DLD1 (cell line): ENCODE data around the gene MICALL1.

ENCODE experiments used
- in situ Hi-C: cut with HindIII; loops from 2 replicates; pipeline ENCODE4 v1.10.0; 2017; ENCODE audit warnings: low sequenced_read_pairs

MICALL1 gene, protein sequence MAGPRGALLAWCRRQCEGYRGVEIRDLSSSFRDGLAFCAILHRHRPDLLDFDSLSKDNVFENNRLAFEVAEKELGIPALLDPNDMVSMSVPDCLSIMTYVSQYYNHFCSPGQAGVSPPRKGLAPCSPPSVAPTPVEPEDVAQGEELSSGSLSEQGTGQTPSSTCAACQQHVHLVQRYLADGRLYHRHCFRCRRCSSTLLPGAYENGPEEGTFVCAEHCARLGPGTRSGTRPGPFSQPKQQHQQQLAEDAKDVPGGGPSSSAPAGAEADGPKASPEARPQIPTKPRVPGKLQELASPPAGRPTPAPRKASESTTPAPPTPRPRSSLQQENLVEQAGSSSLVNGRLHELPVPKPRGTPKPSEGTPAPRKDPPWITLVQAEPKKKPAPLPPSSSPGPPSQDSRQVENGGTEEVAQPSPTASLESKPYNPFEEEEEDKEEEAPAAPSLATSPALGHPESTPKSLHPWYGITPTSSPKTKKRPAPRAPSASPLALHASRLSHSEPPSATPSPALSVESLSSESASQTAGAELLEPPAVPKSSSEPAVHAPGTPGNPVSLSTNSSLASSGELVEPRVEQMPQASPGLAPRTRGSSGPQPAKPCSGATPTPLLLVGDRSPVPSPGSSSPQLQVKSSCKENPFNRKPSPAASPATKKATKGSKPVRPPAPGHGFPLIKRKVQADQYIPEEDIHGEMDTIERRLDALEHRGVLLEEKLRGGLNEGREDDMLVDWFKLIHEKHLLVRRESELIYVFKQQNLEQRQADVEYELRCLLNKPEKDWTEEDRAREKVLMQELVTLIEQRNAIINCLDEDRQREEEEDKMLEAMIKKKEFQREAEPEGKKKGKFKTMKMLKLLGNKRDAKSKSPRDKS

DNA sequence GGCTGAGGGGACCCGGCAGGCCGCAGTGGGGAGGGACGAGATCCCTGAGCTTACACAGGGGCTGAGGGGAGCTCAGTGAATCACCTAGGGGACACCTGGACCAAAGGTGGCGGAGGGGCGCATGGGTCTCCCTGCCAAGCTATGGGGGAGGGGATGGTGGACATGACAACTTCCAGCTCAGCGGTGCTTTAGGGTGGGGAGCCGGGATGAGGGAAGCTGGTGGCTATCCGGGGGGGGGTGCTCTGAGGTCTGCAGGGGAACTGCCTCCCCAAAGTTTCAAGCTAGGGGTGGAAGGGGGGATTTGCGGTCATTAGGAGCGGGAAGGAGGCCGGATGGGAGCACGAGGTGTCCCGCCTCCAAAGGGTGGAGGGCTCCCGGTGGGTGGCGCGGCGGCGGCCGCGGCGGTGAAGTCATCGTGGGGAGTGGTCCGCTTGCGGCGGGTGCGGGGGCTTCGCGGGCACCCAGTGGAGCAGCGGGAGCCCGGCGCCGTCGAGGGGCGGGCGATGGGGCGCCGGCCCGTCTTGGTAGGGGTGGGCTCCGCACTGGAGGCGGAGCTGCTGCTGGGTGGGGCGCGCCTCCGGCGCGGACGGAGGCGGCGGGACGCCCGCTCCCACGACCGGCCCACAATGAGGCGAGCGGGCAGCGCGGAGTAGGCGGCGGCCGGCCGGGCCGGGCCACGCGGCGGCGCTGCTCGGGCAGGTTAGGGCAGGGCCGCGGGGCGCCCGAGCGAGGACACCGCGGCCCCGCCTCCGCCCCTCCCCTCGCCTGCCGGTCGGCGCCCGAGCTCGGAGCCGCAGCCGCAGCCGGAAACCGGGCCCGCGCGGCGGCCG is at the start of gene MICALL1:
TSS of gene MICALL1 (plus strand) at position 764 of the 830 bp plus-strand sequence. CDS start 126 bp downstream, outside the sequence.
- in situ Hi-C loops: no loop called here

DNA sequence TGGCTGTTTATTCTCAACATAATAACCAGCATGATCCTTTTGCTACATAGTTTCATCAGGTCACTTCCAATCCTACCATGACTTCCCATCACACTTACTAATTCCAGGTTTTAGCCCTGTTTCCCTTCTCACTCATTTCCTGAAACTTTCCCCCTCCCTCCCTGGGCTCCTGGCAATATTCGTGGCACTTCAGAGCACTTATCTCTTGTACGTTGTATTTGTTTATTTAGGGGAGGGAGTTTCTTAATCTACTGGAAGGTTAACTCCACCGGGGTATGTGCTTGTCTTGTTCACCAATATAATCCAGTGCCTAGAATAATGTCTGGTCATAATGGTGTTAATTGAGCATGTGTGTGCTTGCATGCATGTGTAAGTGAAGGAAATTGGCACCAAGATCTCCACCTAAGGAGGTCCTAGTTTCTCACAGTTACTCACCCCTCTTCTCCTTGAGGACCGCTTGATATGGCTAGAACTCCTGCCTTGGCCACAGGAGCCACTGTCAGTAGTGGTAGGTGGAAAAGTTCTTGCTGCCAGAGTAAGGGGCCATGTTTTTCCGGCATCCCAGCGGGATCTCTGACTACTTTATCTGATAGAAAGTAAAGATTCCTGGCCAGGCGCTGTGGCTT is 45.2 kb upstream of the MICALL1 start:
- in situ Hi-C loops: no loop called here

DNA sequence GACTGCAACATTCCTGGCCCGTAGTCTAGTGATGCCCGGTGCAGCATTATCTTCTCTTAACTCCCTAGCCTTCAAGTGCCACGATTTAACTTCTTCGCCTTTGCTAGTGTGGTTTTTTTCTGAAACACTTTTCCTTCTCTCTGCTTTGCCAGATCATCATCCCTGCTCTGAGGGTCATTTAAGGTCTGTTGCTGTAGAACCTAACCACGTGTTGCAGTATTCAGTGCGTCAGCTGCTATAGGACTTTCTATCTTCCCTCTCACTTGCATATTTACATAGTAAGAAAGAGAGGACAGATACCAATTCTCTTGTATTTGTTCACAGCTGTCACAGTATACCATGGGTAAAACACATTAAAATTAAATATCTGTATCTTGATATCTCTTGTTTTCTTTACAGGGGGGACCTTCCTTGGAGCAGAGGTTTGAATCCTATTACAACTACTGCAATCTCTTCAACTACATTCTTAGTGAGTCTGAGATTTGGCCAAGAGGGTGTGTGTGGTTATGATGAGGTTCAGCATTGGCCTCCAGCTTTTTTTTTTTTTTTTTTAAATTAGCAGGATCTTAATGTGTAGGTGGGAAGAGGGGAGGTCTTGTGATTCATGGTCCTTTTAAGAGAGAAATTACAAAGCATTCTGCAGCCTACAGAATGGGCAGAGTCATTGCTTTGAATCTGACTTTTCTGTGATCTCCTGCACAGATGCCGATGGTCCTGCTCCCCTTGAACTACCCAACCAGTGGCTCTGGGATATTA is 43.3 kb upstream of the MICALL1 start:
- in situ Hi-C loops: no loop called here

DNA sequence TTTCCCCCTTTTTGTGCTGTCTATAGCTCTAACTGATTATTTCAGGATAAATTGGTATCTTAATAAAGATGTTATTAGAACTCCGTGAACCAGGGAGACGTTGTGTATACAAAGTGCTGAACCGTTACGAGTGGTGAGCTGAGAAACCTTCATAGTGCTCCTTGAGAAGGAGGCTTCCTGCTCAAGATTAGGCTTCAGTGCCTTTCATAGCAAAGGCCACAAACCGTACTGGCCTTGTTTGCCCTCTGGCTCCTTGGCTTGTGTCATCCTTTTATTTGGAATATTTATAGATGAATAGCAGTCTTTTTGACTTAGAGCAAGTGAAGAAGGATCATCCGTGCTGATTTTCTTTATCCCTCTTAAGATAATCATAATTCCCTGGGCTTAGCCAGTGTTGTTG is 40.6 kb upstream of the MICALL1 start:
- in situ Hi-C loops: no loop called here

DNA sequence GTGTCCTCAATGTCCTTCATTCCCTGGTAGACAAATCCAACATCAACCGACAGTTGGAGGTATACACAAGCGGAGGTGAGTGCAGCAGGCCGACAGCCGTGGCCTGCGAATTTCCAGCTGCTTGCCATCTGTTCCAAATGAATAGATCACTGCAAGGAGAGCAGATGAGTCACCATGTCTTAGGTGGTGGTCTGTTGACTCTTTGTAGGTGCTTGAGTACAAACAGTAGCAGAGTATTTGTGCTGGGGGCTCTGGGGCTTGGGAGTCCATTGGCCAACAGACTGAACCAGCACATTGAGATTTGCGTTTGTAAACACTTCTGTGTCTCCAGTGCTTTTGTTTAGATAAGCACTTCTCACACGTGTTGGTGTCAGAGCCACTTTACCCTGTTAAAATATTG is 35.8 kb upstream of the MICALL1 start:
- in situ Hi-C loops: no loop called here

DNA sequence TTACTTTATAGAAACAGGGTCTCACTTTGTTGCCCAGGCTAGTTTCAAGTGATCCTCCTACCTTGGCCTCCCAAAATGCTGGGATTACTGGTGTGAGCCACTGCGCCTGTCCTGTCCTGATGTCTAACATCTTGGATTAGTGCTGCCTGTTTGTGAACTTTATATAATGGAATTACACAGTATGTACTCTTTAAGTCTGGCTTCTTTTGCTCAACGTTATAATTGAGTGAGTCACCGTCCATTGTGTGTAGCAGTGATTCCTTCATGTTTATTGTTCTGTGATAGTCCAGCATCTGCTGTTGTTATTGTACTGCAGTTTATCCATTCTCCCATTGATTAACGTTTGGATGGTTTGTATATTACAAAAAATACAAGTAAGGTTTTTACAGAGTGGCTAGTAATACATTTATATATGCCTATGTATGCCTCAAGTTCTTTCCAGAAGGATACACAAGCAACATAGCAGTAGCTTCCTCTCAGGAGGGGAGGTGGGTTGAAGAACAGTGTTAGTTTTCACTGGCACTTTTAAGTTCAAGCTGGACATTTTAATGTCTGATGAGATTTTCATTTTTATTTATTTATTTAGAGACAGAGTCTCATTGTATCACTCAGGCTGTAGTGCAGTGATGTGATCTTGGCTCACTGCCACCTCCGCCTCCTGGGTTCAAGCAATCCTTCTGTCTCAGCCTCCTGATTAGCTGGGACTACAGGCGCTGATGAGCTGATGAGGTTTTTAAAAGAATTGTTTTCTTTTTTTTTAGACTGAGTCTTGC is 25.2 kb upstream of the MICALL1 start:
- in situ Hi-C loops: no loop called here

DNA sequence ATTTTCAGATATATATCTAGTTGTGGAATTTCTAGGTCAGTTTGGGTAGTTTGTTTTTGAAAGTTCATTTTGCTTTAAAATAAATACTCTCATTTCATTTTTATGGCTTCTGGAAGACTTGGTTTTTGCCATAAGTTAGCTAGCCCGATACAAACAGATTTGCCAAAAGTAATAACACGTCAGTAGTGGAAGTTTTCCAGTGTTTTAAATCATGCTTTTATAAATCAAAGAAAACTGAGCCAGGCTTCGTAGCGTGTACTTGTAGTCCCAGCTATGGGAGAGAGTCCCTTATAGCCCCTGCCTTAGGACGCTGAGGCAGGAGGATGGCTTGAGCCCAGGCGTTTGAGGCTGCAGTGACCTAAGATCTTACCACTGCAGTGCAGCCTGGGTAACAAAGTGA is 21.7 kb upstream of the MICALL1 start:
- in situ Hi-C loops: no loop called here

DNA sequence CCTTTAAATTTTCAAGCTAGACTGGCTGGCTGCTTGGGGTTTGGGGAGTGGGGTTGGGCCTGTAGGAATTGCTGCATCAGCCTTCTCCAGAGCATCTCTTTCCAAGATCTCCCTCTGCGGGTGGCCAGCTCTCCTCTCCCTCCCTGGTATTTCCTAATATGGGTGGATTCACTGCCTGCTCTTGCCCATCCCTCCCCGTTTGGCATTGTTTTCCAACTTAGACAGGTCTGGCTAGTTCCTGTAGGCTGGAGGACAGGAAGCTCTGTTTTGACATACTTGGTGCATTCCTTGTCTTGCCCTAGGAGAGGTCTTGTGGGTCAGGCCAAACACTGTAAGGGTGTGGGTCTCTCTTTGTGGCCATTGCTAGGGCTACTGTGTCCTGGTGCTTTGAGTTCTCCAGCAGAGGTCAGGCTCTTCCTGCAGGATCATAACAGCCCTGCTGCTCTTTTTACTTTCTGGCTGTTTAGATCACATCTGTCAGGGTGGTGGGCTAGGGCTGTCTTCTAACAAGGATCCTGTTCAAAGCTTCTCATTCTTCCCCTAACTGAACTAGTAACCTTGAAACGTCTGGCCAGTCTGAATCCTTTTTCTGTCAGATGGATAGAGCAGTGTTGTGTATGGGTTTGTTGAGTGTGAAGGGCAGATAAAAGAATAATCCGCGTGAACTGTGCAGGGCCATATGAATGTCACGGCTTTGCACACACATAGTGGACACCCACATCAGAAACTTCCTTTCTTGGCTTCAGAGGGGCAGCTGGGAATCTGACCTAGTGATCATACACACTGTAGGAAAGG is 18.3 kb upstream of the MICALL1 start:
- in situ Hi-C loops: no loop called here

DNA sequence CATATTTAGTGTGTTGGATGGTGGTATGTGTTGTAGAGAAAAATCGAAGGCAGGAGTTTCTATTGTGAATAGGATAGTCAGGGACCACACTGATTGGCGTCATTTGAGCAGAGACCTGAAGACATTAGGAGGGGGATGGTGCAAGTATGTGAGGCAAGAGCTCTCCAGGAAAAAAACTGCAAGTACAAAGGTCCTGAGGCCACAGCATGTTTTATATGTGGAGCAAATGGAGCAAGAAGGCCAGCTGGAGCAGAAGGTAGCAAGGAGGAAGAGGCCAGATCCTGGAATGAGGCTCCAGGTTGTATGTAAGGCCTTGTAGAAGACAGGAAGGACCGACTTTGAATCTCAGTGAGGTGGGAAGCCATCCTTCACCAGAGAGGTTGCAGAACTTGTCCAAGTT is 14.2 kb upstream of the MICALL1 start:
- in situ Hi-C loops: no loop called here

DNA sequence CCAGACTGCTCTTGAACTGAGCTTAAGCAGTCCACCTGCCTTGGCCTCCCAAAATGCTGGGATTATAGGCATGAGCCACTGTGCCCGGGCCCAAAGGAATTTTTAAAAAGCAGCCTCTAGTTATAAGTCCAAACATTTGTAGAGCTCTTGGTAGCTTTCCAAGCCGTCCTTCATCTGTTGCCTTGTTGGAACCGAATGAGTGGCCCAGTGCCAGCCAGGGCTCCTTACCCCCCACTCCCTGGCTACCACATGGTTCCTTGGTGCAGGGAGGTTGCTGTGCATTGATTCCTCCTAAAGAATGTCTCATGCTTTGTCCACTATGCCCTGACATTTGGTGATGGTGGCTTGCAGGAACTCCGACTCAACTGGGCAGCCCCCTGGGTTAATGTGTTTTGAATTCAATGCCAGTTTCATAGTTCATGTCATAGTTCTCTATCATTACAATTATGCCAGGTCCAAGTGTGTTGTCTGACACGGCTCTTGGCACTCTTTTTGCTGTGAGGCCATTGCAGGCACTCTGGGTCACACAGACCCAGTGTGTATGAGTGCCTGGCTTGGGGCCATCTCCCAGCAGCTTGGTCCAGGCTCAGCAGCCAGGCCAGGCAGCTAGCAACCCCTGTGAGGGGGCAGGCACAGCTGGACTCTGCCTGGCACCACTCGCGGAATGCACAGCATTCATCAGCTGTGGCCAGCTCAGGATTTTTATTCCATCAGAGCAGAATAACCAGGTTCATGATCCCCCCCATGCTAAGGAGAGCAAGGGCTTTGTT is 13.3 kb upstream of the MICALL1 start:
- in situ Hi-C loops: no loop called here

DNA sequence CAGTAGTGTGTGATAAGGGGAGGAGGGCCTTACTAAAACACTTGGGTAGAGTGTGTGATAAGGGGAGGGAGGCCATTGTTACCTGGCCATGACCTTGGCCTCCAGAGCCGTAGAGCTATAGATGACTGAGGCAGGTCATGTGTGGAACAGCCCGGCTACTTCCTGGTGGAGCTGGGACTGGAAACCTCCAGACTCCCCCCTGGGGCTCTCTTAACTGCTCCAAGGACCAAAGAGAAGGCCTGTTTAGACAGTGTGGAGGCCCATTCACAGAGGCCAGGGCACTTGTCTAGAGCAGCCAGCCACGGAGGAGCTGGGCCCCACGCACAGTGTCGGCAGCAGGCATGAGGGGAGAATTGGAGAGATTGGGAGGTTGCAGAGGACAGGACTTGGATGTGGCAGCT is 12.5 kb upstream of the MICALL1 start:
- in situ Hi-C loops: no loop called here

DNA sequence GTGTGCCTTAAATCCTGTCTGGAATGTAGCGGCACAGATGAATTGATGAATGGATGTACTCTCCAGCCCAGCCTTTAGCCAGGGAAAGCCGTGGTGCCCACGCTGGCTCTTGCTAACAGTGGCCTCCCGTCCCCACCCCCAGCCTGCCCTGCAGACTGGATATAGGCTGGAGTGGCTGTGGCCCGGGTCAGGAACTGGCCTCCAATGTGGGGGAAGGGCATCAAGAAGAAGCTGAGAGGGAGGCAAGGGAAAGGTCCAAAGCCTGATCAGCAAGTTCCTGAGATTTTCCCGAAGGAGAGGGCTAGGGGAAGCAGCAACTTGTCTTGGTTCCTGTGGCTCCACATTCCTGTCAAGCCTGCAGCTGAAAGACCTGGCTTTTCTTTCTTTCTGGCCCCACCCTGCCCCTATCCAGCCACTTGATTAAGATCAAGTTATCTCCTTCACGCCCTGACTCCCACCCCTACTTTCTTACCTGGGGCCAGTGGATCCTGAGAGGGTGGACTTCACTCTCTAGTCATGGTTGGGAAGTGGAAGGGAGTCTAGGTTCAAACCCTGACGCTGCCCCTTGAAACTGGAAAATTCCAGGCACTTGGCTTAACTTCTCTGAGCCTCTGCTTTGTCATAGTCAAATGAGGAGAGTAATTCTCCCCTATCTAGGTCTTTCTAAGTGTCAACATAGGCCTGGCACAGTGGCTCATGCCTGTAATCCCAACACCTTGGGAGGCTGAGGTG is 11.0 kb upstream of the MICALL1 start:
- in situ Hi-C loops: no loop called here

DNA sequence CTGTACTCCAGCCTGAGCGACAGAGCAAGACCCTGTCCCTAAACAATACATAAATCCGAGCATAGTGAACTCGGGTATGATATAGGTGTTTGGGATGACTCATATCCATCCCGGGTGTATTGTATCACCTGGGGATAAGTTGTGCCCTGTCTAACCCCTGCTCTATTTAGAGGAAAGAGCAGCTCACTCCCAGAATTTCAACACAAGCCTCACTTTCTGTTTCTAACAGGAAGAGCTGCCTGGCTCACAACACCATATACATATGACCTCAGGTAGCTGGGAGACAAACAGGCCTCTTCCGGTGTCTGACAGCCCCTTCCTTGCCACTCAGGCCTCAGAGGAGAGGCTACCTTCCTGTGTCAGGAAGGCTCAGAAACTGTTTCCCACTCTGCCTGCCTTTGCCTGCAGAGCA is 9.9 kb upstream of the MICALL1 start:
- in situ Hi-C loops: no loop called here

DNA sequence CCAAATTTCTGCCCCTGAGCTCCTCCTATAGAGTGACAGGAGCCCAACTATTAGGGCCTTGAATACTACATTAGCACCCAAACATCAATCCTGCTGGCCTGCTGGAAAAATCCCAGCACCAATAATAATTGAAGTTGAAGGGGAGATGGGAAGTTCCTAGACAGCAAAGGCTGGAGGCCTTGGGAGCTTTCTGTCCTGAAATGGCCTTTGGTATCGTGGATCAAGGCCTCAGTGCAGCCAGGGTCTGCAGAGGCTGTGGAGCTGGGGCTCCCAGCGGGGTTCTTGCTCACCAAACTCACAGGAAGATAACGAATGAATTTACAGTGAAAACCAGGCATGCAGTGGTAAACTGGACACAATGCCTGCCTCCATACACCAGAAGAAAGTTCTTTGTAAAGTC is 9.2 kb upstream of the MICALL1 start:
- in situ Hi-C loops: no loop called here

DNA sequence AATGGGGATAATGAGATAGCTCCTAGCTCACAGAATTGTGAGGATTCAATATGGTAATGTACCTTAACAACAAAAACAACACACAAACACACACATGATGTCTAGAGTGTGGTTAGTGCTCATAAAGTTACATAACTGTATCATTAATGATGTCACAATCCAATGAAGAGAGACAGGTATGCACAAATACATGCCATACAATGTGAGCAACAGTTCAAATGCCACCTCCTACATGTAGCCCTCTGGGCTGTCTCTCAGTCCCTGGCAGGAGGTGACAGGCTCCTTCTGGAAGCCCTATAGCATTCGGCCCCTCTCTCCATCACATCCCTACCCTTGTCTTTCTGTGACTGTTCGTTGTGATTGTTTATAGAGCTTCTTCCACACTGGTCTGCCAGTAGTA is 8.3 kb upstream of the MICALL1 start:
- in situ Hi-C loops: no loop called here

DNA sequence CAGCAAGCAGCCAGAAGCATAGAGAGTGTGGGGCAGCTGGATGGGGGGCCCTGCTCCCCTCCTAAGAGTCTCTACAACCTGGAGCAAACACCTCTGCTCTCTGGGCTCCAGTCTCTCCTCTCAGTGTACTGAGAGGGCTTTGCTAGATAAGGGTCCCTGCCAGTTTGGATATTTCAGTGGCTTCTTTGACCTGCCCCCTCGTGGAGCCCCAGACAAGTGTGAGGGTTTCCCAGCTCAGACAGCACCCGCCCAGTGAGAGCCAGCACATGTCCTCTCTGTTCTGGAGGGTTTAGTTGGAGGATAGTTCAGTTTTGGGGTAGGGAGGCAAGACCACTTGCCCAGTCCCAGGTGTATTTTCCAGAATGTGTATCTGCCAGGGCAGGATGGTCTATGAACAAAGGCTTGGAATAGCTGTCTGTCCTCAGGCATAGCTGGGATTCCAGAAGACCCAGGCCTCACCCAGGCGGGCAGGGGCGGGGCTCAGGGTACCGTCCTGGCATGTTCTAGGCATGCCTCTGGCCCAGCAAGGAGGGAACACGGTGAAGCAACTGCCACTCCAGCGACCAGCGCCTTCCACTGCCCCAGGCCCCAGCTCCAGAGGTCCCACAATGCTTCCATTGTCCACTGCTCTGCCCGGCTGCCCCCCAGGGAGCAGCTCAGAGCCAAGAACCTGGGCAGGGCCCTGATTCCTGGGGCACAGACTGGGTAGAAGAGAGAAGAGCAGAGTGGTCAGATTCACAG is 7.5 kb upstream of the MICALL1 start:
- in situ Hi-C loops: no loop called here
